DOHH2 (cell line): Measurements from ENCODE around the gene KIF21A.

Source experiments
- H3F3A ChIP-seq: fragments of 200-600 bp; sonication (generic), shearing (Covaris generic); 2 replicates; pipeline ENCODE4 v1.6.0; 2016; ENCODE audit warnings: antibody characterized with exemption, mild to moderate bottlenecking; ENCODE audit not compliant: control insufficient read depth, insufficient read depth
- H3K27ac ChIP-seq: fragments of 200-600 bp; sonication (generic); 2 replicates; pipeline ENCODE4 v1.5.1; 2014; ENCODE audit warnings: low read depth, mild to moderate bottlenecking, low read length, moderate library complexity
- H3K27me3 ChIP-seq: fragments of 200-600 bp; sonication (generic); 2 replicates; pipeline ENCODE4 v1.6.1; 2014; ENCODE audit warnings: mild to moderate bottlenecking, low read length, mixed read lengths; ENCODE audit not compliant: control insufficient read depth
- H3K36me3 ChIP-seq: fragments of 200-600 bp; sonication (generic); 2 replicates; pipeline ENCODE4 v1.6.1; 2014; ENCODE audit warnings: mild to moderate bottlenecking, low read length, moderate library complexity, mixed read lengths; ENCODE audit not compliant: control insufficient read depth
- H3K4me1 ChIP-seq: fragments of 200-600 bp; sonication (generic); 2 replicates; pipeline ENCODE4 v1.6.1; 2014; ENCODE audit warnings: mild to moderate bottlenecking, low read length, mixed read lengths; ENCODE audit not compliant: control insufficient read depth
- H3K4me2 ChIP-seq: fragments of 200-600 bp; sonication (generic); 2 replicates; pipeline ENCODE4 v1.6.0; 2014; ENCODE audit warnings: mild to moderate bottlenecking, low read length, moderate library complexity
- H3K4me3 ChIP-seq: fragments of 200-600 bp; sonication (generic); 2 replicates; pipeline ENCODE4 v1.5.1; 2014; ENCODE audit warnings: mild to moderate bottlenecking, low read length, mixed read lengths
- H3K79me2 ChIP-seq: fragments of 200-600 bp; sonication (generic); 2 replicates; pipeline ENCODE4 v1.6.1; 2014; ENCODE audit warnings: mild to moderate bottlenecking, low read length, mixed read lengths; ENCODE audit not compliant: control insufficient read depth
- H3K9me2 ChIP-seq: fragments of 200-600 bp; sonication (generic); replicated peaks from 2 replicates; pipeline ENCODE4 v1.6.1; 2014; ENCODE audit warnings: mild to moderate bottlenecking, low read length, mixed read lengths; ENCODE audit not compliant: control insufficient read depth
- H3K9me3 ChIP-seq: fragments of 200-600 bp; sonication (generic); 2 replicates; pipeline ENCODE4 v1.6.1; 2014; ENCODE audit warnings: antibody characterized with exemption, low read length, mixed read lengths; ENCODE audit not compliant: control insufficient read depth, insufficient read depth
- H4K20me1 ChIP-seq: fragments of 200-600 bp; sonication (generic); 2 replicates; pipeline ENCODE4 v1.6.0; 2014; ENCODE audit warnings: low read depth, mild to moderate bottlenecking, antibody characterized with exemption, low read length, moderate library complexity; ENCODE audit not compliant: control insufficient read depth, insufficient read depth
- EZH2phosphoT487 ChIP-seq: fragments of 200-600 bp; sonication (generic); IDR thresholded peaks from 2 replicates; pipeline ENCODE4 v1.6.1; 2017; ENCODE audit warnings: borderline replicate concordance, mild to moderate bottlenecking, antibody characterized with exemption, low read length, moderate library complexity, mixed read lengths
- TF ChIP-seq, protein P1 (sequence below): fragments of 200-600 bp; sonication (generic); IDR thresholded peaks from one replicate; pipeline ENCODE4 v1.5.1; 2014; ENCODE audit warnings: antibody characterized with exemption, mild to moderate bottlenecking, low read depth, low read length; ENCODE audit not compliant: poor library complexity, severe bottlenecking

The KIF21A gene

DNA sequence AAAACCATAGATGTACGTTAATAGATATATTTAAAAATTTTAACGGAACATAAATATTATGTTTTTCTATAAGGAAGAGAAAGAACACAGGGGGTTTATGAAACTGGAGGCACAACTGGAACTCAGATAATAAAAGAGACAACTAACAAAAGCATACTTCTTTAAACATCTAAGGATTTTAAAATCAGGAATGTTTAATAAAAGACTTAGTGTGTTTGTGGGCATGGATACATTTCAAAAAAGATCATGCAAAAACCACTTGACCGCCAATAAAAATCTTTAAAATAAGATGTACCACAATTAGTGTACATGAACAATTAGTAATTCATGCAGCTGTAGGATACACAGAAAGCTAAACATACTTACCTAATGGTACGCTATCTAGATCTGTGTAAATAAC lies 113.0 kb downstream of the KIF21A start:
- TF ChIP-seq EZH2phosphoT487: no peak
- TF ChIP-seq, protein P1, sequence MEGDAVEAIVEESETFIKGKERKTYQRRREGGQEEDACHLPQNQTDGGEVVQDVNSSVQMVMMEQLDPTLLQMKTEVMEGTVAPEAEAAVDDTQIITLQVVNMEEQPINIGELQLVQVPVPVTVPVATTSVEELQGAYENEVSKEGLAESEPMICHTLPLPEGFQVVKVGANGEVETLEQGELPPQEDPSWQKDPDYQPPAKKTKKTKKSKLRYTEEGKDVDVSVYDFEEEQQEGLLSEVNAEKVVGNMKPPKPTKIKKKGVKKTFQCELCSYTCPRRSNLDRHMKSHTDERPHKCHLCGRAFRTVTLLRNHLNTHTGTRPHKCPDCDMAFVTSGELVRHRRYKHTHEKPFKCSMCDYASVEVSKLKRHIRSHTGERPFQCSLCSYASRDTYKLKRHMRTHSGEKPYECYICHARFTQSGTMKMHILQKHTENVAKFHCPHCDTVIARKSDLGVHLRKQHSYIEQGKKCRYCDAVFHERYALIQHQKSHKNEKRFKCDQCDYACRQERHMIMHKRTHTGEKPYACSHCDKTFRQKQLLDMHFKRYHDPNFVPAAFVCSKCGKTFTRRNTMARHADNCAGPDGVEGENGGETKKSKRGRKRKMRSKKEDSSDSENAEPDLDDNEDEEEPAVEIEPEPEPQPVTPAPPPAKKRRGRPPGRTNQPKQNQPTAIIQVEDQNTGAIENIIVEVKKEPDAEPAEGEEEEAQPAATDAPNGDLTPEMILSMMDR: no peak
- no peaks in the 10 kb centered on the region for H3K36me3 ChIP-seq
- H3K4me3 ChIP-seq: no peak overlapping the region

DNA sequence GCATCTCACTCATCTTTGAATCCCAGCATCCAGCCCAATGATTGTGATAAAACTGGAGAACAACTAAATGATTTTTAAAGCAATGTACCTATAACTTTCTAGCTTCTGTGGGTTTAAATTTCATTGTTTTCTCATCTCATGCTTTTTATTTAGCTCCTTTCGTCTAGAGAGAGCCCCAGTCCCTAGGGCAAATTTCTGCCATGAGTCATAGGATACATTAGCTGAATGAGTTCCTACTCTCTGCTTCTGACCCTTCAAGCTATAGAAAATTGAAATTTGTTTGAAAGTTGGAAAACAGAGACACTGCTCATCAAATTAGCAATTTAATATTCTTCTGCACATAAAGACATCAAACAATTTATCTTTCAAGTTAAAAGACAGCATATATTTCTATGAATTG lies 113.9 kb downstream of the KIF21A start:
- Histone ChIP-seq H3F3A (no peaks in the 10 kb centered on the region), H3K4me1 (no peaks in the 10 kb centered on the region), H3K4me2 (no peak overlapping the region), H3K36me3 (no peaks in the 10 kb centered on the region), H3K27ac (no peak overlapping the region), H4K20me1 (no peaks in the 10 kb centered on the region), H3K4me3 (no peak overlapping the region), H3K27me3 (no peaks in the 10 kb centered on the region), H3K79me2 (no peaks in the 10 kb centered on the region), H3K9me2 (no peaks in the 10 kb centered on the region), H3K9me3 (no peaks in the 10 kb centered on the region)
- TF ChIP-seq EZH2phosphoT487: no peak
- TF ChIP-seq, protein P1: no peak

More for the DNA sequence above, 113.0 kb downstream of the KIF21A start:
- no peaks in the 10 kb centered on the region for H3F3A ChIP-seq
- no peaks in the 10 kb centered on the region for H3K9me3 ChIP-seq
- no peaks in the 10 kb centered on the region for H3K4me1 ChIP-seq
- H3K27ac ChIP-seq: no peak overlapping the region
- no peak overlapping the region for H3K4me2 ChIP-seq
- no peaks in the 10 kb centered on the region for H4K20me1 ChIP-seq
- H3K27me3 ChIP-seq: no peaks in the 10 kb centered on the region
- no peaks in the 10 kb centered on the region for H3K9me2 ChIP-seq
- H3K79me2 ChIP-seq: no peaks in the 10 kb centered on the region

DNA sequence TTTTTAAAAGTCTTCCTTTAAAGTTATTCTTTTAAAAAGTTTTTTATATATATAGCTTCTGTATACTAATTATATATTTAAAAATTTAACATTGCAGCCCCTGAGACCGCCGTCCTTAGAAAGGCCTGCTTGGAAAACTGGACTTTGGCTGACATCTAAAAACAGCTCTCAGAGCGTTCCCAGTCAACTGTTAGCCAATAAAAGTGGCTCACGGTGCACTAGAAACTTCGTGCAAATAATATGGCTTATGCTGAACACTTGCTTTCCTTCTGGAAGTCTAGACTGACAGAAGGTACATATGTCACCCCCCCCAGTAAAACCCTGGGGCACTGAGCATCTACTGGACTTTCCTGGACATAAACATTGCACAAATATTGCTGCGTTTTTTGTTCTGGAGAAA lies 115.0 kb downstream of the KIF21A start:
- Histone ChIP-seq H3K27me3 (no peaks in the 10 kb centered on the region), H3K9me3 (no peaks in the 10 kb centered on the region), H3K9me2 (no peaks in the 10 kb centered on the region), H3K79me2 (no peaks in the 10 kb centered on the region), H3F3A (no peaks in the 10 kb centered on the region), H3K27ac (no peak overlapping the region), H3K4me2 (no peak overlapping the region), H3K4me3 (no peak overlapping the region), H3K36me3 (no peaks in the 10 kb centered on the region), H4K20me1 (no peaks in the 10 kb centered on the region), H3K4me1 (no peaks in the 10 kb centered on the region)
- no peak for TF ChIP-seq EZH2phosphoT487

DNA sequence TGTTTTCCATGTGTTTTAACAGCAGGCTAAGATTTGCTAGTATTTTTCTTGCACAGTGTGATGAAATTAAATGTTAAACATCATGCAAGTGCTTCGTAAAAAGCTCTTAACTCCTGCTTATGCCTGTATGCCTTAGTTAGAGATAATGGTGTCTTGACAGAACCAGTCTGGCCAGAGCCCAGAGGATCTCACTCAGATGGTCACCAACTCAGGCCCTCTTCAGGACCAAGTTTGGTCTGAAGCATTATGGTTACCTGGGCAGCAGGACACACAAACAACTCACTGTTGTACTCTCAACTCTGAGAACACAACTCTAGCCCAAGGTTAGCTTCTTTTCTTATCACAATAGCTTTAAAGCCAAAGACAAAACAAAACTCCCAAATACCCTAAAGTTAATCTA lies 115.4 kb downstream of the KIF21A start:
- H3K4me1 ChIP-seq: no peaks in the 10 kb centered on the region
- H3F3A ChIP-seq: no peaks in the 10 kb centered on the region
- H3K36me3 ChIP-seq: no peaks in the 10 kb centered on the region
- no peak overlapping the region for H3K4me2 ChIP-seq
- no peak overlapping the region for H3K27ac ChIP-seq
- H3K9me2 ChIP-seq: no peaks in the 10 kb centered on the region
- H3K27me3 ChIP-seq: no peaks in the 10 kb centered on the region
- no peaks in the 10 kb centered on the region for H3K9me3 ChIP-seq
- TF ChIP-seq, protein P1: no peak
- no peak for TF ChIP-seq EZH2phosphoT487
- H3K79me2 ChIP-seq: no peaks in the 10 kb centered on the region
- no peaks in the 10 kb centered on the region for H4K20me1 ChIP-seq
- no peak overlapping the region for H3K4me3 ChIP-seq
